Endodermal cell (in vitro differentiated cells): Measurements from ENCODE around the gene APCDD1L. TPM values are rescaled to one million over a fixed set of nuclear protein-coding genes. Genes with fewer than 3 reads are reported as not detected.
A peak's percentile ranks its signal among the peaks of the same experiment; 100 is the strongest.

Experiments used
- DNase-seq: peaks from one replicate; pipeline ENCODE4 v3.0.0-alpha.2; 2017
- H3K27ac ChIP-seq: 2 replicates; pipeline ENCODE4 v1.5.1; 2013; ENCODE audit warnings: mild to moderate bottlenecking, low read depth, low read length, moderate library complexity
- H3K27me3 ChIP-seq: 2 replicates; pipeline ENCODE4 v1.6.1; 2013; ENCODE audit warnings: mild to moderate bottlenecking, low read length, moderate library complexity; ENCODE audit not compliant: insufficient read depth, control insufficient read depth, poor library complexity, severe bottlenecking
- H3K36me3 ChIP-seq: 2 replicates; pipeline ENCODE4 v1.7.0; 2013; ENCODE audit warnings: mild to moderate bottlenecking, low read length, moderate library complexity; ENCODE audit not compliant: control insufficient read depth, insufficient read depth
- H3K4me1 ChIP-seq: one replicate; pipeline ENCODE4 v1.7.0; 2013; ENCODE audit warnings: low read length; ENCODE audit not compliant: control insufficient read depth, insufficient read depth
- H3K4me3 ChIP-seq: 2 replicates; pipeline ENCODE4 v1.5.1; 2013; ENCODE audit warnings: mild to moderate bottlenecking, low read length, moderate library complexity
- H3K9ac ChIP-seq: 2 replicates; pipeline ENCODE4 v1.6.1; 2013; ENCODE audit warnings: mild to moderate bottlenecking, low read length, moderate library complexity; ENCODE audit not compliant: poor library complexity, severe bottlenecking; ENCODE audit errors: extremely low read depth
- H3K9me3 ChIP-seq: 2 replicates; pipeline ENCODE4 v1.6.1; 2013; ENCODE audit warnings: mild to moderate bottlenecking, low read length, moderate library complexity; ENCODE audit not compliant: control insufficient read depth
- H3K27ac Mint-ChIP-seq: 2 replicates; pipeline ENCODE4 v1.8.0; 2020; ENCODE audit warnings: mixed read lengths
- H3K27me3 Mint-ChIP-seq: 2 replicates; pipeline ENCODE4 v1.8.0; 2021; ENCODE audit warnings: mild to moderate bottlenecking, mixed read lengths; ENCODE audit not compliant: insufficient read depth
- H3K36me3 Mint-ChIP-seq: 2 replicates; pipeline ENCODE4 v1.8.0; 2020; ENCODE audit warnings: low read depth, mixed read lengths
- H3K4me1 Mint-ChIP-seq: 2 replicates; pipeline ENCODE4 v1.8.0; 2020; ENCODE audit warnings: mixed read lengths
- H3K4me3 Mint-ChIP-seq: 2 replicates; pipeline ENCODE4 v1.8.0; 2020; ENCODE audit warnings: mild to moderate bottlenecking, moderate library complexity, mixed read lengths
- H3K9me3 Mint-ChIP-seq: 2 replicates; pipeline ENCODE4 v1.8.0; 2020; ENCODE audit warnings: mild to moderate bottlenecking, mixed read lengths
- CTCF ChIP-seq: fragments of 200-600 bp; sonication (generic); conservative IDR thresholded peaks from 2 replicates; pipeline ENCODE4 v1.5.0; 2021; ENCODE audit warnings: antibody characterized with exemption, mild to moderate bottlenecking
- WGBS, 2 experiments: methylation state at CpG; one replicate each; pipeline versions ENCODE4 v1.1.5 to v1.1.7; 2013; ENCODE audit warnings: missing lambda C conversion rate in 2 of 2, mixed read lengths in 1 of 2; ENCODE audit not compliant: insufficient coverage in 1 of 2, insufficient read length in 1 of 2; 5-methylcytosine and 5-hydroxymethylcytosine counted together
- total RNA-seq, 2 donors: library from RNA; stranded (reverse); fragmentation: NEBNext Ultra II Directional in 1 of 2; extraction: Animal tissue kit (Norgen Biotek cat#: 25700) in 1 of 2; gene quantifications; 2 replicates in 1 of 2; 3 replicates in 1 of 2; pipeline ENCODE4 v1.2.1, GENCODE V29; 2021

APCDD1L gene
- total RNA-seq, 2 donors from 2014 or later = 6.4 TPM

- Mint-ChIP-seq H3K36me3 (no peaks in the 10 kb centered on the region), H3K27ac (no peak overlapping the region), H3K9me3 (peaks cover under 1% of the 10 kb centered on the region), H3K4me3 (no peak overlapping the region), H3K27me3 (no peaks in the 10 kb centered on the region), H3K4me1 (peaks cover 39% of the 10 kb centered on the region)
- whole genome bisulfite sequencing, 2 experiments = 40 to 84% methylated on average over 1 to 4 of the region's 4 CpGs
- peak; percentile 11 for DNase-seq
- H3K27ac ChIP-seq = no peak overlapping the region
- no peaks in the 10 kb centered on the region for H3K36me3 ChIP-seq
- no peak for TF ChIP-seq CTCF
- H3K9ac ChIP-seq = no peak overlapping the region
- H3K27me3 ChIP-seq = no peaks in the 10 kb centered on the region
- no peak overlapping the region for H3K4me3 ChIP-seq
- H3K4me1 ChIP-seq = peaks cover 15% of the 10 kb centered on the region
- no peaks in the 10 kb centered on the region for H3K9me3 ChIP-seq
Measured at GRCh38 chr20:58544891-58545290, 29.7 kb upstream of the APCDD1L start.

GRCh38 chr20:58544286-58544685, 29.1 kb upstream of the APCDD1L start:
- no peak for TF ChIP-seq CTCF
- H3K4me1 Mint-ChIP-seq = peaks cover 33% of the 10 kb centered on the region
- WGBS, 2 experiments = 90% methylated on average over 7 to 10 of the region's 10 CpGs
- no peak overlapping the region for H3K4me3 Mint-ChIP-seq
- peaks cover 15% of the 10 kb centered on the region for H3K4me1 ChIP-seq
- no peak overlapping the region for H3K27ac Mint-ChIP-seq
- H3K4me3 ChIP-seq = no peak overlapping the region
- H3K27me3 Mint-ChIP-seq = no peaks in the 10 kb centered on the region
- H3K27ac ChIP-seq = no peak overlapping the region
- no peak overlapping the region for H3K9ac ChIP-seq
- peaks cover 2% of the 10 kb centered on the region for H3K36me3 Mint-ChIP-seq
- H3K9me3 Mint-ChIP-seq = peaks cover 4% of the 10 kb centered on the region
- H3K27me3 ChIP-seq = no peaks in the 10 kb centered on the region
- peak; percentile 27 for DNase-seq
- no peaks in the 10 kb centered on the region for H3K36me3 ChIP-seq
- H3K9me3 ChIP-seq = no peaks in the 10 kb centered on the region

- Histone ChIP-seq H3K4me3 (no peak overlapping the region), H3K27me3 (no peaks in the 10 kb centered on the region), H3K4me1 (peaks cover 15% of the 10 kb centered on the region), H3K9ac (no peak overlapping the region), H3K36me3 (no peaks in the 10 kb centered on the region), H3K27ac (no peak overlapping the region), H3K9me3 (peaks cover 5% of the 10 kb centered on the region)
- Mint-ChIP-seq H3K9me3 (peaks cover 13% of the 10 kb centered on the region), H3K4me3 (no peak overlapping the region), H3K4me1 (peaks cover 28% of the 10 kb centered on the region), H3K27ac (no peak overlapping the region), H3K36me3 (peaks cover 10% of the 10 kb centered on the region), H3K27me3 (no peaks in the 10 kb centered on the region)
- peak; percentile 3 for DNase-seq
- no peak for TF ChIP-seq CTCF
- WGBS, 2 experiments = 92 to 96% methylated on average over 4 to 5 of the region's 6 CpGs
Measured at GRCh38 chr20:58543274-58543673, 28.1 kb upstream of the APCDD1L start.
